GM12878 (cell line): Measurements from ENCODE around the gene FLVCR2. TPM values are rescaled to one million over a fixed set of nuclear protein-coding genes. Genes with fewer than 3 reads are reported as not detected.

Experiments
- ATAC-seq: fragments of 200-7000 bp; cut with Tn5 transposase; 3 replicates; pipeline ENCODE4 v1.9.1; 2020; ENCODE audit warnings: mild to moderate bottlenecking, moderate library complexity
- BruUV-seq: library from RNA; stranded (reverse); fragments of 400-500 nt; replicated peaks from 2 replicates; lab custom pipeline; 2021; lab: Mats Ljungman, UMichigan
- CTCF ChIA-PET: fragments of 300-600 bp; sonication (Branson Sonifier 250); formaldehyde crosslinking; extraction: SDS; loops from one replicate; lab custom pipeline; 2021; ENCODE audit warnings: inconsistent platforms; lab: Yijun Ruan, JAX
- POLR2A ChIA-PET: fragments of 350-600 bp; formaldehyde crosslinking; extraction: SDS; loops from one replicate; lab custom pipeline; 2021; ENCODE audit warnings: inconsistent platforms; lab: Charles Lee
- RAD21 ChIA-PET: fragments of 300-600 bp; sonication (Branson Sonifier 250); formaldehyde crosslinking; loops from one replicate; lab custom pipeline; 2023; ENCODE audit warnings: antibody characterized with exemption; ENCODE audit not compliant: unreplicated experiment; lab: Charles Lee
- SMC1A ChIA-PET: fragments of 300-600 bp; sonication (Branson Sonifier 250); formaldehyde crosslinking; loops from one replicate; lab custom pipeline; 2023; ENCODE audit not compliant: unreplicated experiment, uncharacterized antibody; lab: Charles Lee
- DNase-seq: peaks from one replicate; pipeline ENCODE4 v3.0.0-alpha.2; 2011; ENCODE audit warnings: low read depth, low spot score
- FAIRE-seq: peaks from 3 replicates; lab custom pipeline; 2011; peaks lifted over from hg19 to GRCh38; lab: Jason Lieb, UNC
- H2AFZ ChIP-seq: 2 replicates; pipeline ENCODE4 v1.6.0; 2011; ENCODE audit warnings: low read depth, low read length, control low read depth; ENCODE audit not compliant: control insufficient read depth
- H3K27ac ChIP-seq: 2 replicates; pipeline ENCODE4 v1.5.1; 2011; ENCODE audit warnings: control low read depth; ENCODE audit not compliant: control insufficient read depth, insufficient read depth
- H3K27me3 ChIP-seq, 2 experiments: replicated peaks in 1 of 2; 2 replicates each; pipeline versions ENCODE4 v1.6.0 to v1.6.1; 2011; ENCODE audit warnings: low read length in 1 of 2; ENCODE audit not compliant: control insufficient read depth in 2 of 2, insufficient read depth in 2 of 2
- H3K36me3 ChIP-seq, 2 experiments: 2 replicates each; pipeline ENCODE4 v1.5.1; 2011; ENCODE audit warnings: low read length in 1 of 2; ENCODE audit not compliant: control insufficient read depth in 2 of 2, insufficient read depth in 2 of 2
- H3K4me1 ChIP-seq: 2 replicates; pipeline ENCODE4 v1.6.1; 2011; ENCODE audit warnings: mild to moderate bottlenecking, low read length, moderate library complexity, mixed read lengths; ENCODE audit not compliant: control insufficient read depth, insufficient read depth
- H3K4me2 ChIP-seq: 2 replicates; pipeline ENCODE4 v1.6.0; 2011; ENCODE audit warnings: control low read depth; ENCODE audit not compliant: control insufficient read depth, insufficient read depth
- H3K4me3 ChIP-seq: fragments of 200-600 bp; sonication (generic); 2 replicates; pipeline ENCODE4 v1.5.1; 2016
- H3K79me2 ChIP-seq: 2 replicates; pipeline ENCODE4 v1.6.0; 2011; ENCODE audit warnings: low read length; ENCODE audit not compliant: control insufficient read depth, insufficient read depth
- H3K9ac ChIP-seq: 2 replicates; pipeline ENCODE4 v1.8.0; 2011; ENCODE audit warnings: low read length, control low read depth, mixed read lengths; ENCODE audit not compliant: control insufficient read depth, insufficient read depth
- H3K9me3 ChIP-seq: replicated peaks from 3 replicates; pipeline ENCODE4 v1.5.1; 2011; ENCODE audit warnings: mild to moderate bottlenecking, low read length; ENCODE audit not compliant: control insufficient read depth, insufficient read depth
- H4K20me1 ChIP-seq: 2 replicates; pipeline ENCODE4 v1.6.0; 2011; ENCODE audit not compliant: control insufficient read depth, insufficient read depth
- BHLHE40 ChIP-seq, 2 experiments: fragments of 450-650 bp in 1 of 2; IDR thresholded peaks; 2 replicates each; pipeline ENCODE4 v1.6.1; 2011 to 2017; ENCODE audit warnings: low read depth in 2 of 2, borderline replicate concordance in 1 of 2, improper control_type of control experiment in 1 of 2, low read length in 1 of 2, mild to moderate bottlenecking in 1 of 2
- CEBPB ChIP-seq, 2 experiments: fragments of 150-350 bp in 1 of 2; IDR thresholded peaks; 2 replicates each; pipeline ENCODE4 v1.6.1; 2012 to 2014; ENCODE audit warnings: low read depth in 2 of 2, low read length in 2 of 2, borderline replicate concordance in 1 of 2, inconsistent platforms in 1 of 2
- HDGF ChIP-seq: fragments of 450-650 bp; IDR thresholded peaks from 2 replicates; pipeline ENCODE4 v1.6.1; 2016; ENCODE audit warnings: antibody characterized with exemption
- JUNB ChIP-seq: IDR thresholded peaks from 2 replicates; pipeline ENCODE4 v1.6.1; 2016; ENCODE audit warnings: antibody characterized with exemption, mild to moderate bottlenecking
- MTA3 ChIP-seq: IDR thresholded peaks from 2 replicates; pipeline ENCODE4 v1.6.1; 2012; ENCODE audit warnings: low read length, inconsistent platforms, borderline replicate concordance
- NFYB ChIP-seq: IDR thresholded peaks from 2 replicates; pipeline ENCODE4 v1.6.1; 2011; ENCODE audit warnings: low read depth, mild to moderate bottlenecking, low read length, improper control_type of control experiment, moderate library complexity; ENCODE audit not compliant: insufficient read depth
- SMAD1 ChIP-seq: fragments of 450-650 bp; IDR thresholded peaks from 2 replicates; pipeline ENCODE4 v1.6.1; 2018; ENCODE audit warnings: mild to moderate bottlenecking, low read depth; ENCODE audit not compliant: partially characterized antibody
- SMC3 ChIP-seq: IDR thresholded peaks from 2 replicates; pipeline ENCODE4 v1.6.1; 2011; ENCODE audit warnings: low read length, improper control_type of control experiment, borderline replicate concordance
- STAT1 ChIP-seq: fragments of 450-650 bp; conservative IDR thresholded peaks from 2 replicates; pipeline ENCODE4 v1.6.1; 2014; ENCODE audit warnings: antibody characterized with exemption, mild to moderate bottlenecking
- WGBS: methylation state at CpG from one replicate; pipeline ENCODE4 v1.1.6; 2016; ENCODE audit warnings: low lambda C conversion rate; ENCODE audit not compliant: insufficient replicate concordance, insufficient coverage; ENCODE audit errors: missing lambda C conversion rate; 5-methylcytosine and 5-hydroxymethylcytosine counted together
- in situ Hi-C: fragments of 300-500 bp; cut with MboI; formaldehyde crosslinking; loops from 9 replicates; pipeline ENCODE4 v1.14.3; 2018; ENCODE audit warnings: mixed read lengths
- intact Hi-C: fragments of 100-400 bp; cut with micrococcal nuclease; formaldehyde crosslinking; loops from one replicate; pipeline ENCODE4 v1.14.2; 2022; ENCODE audit not compliant: unreplicated experiment
- polyA plus RNA-seq, 11 experiments: library from polyadenylated mRNA; depleted of rRNA in 4 of 11; unstranded in 6 of 11; stranded (reverse) in 5 of 11; fragments of >200 nt; fragmentation: Nextera tagmentation in 4 of 11; fragmentation: Illumina TruSeq in 1 of 11; extraction: Ambion mirVana in 4 of 11; extraction: Trizol in 1 of 11; gene quantifications; 1 replicate in 1 of 11; 2 replicates in 10 of 11; pipeline versions ENCODE4 v1.2.1 to v1.2.3, GENCODE V29; 2011 to 2016; ENCODE audit warnings: inconsistent platforms in 2 of 11, missing spikeins in 2 of 11, low read depth in 1 of 11
- total RNA-seq, 4 experiments: library from RNA; depleted of rRNA in 3 of 4; stranded (reverse); fragments of >200 nt in 3 of 4; fragmentation: Illumina TruSeq in 1 of 4; extraction: Trizol in 1 of 4; gene quantifications; 2 replicates each; pipeline versions ENCODE4 v1.2.1 to v1.2.3, GENCODE V29; 2013 to 2021
- TF ChIP-seq, protein P1 (sequence below): fragments of 450-650 bp; IDR thresholded peaks from 2 replicates; pipeline ENCODE4 v1.6.1; 2018; ENCODE audit warnings: mild to moderate bottlenecking, low read depth, moderate library complexity; ENCODE audit not compliant: partially characterized antibody
- TF ChIP-seq, protein P2 (sequence below): IDR thresholded peaks from 2 replicates; pipeline ENCODE4 v1.6.1; 2011; ENCODE audit warnings: borderline replicate concordance, low read depth, mild to moderate bottlenecking, moderate library complexity, low read length; ENCODE audit not compliant: insufficient read depth, poor library complexity, severe bottlenecking
- TF ChIP-seq, protein P3 (sequence below): fragments of 450-650 bp; formaldehyde crosslinking; IDR thresholded peaks from 2 replicates; pipeline ENCODE4 v1.5.0; 2022; ENCODE audit warnings: mild to moderate bottlenecking, missing genetic modification characterization
- TF ChIP-seq, protein P4 (sequence below): IDR thresholded peaks from 2 replicates; pipeline ENCODE4 v1.6.1; 2012; ENCODE audit warnings: low read depth, low read length, improper control_type of control experiment

Gene FLVCR2
- total and polyA plus RNA-seq, 10 of the 15 experiments (the other 5 are each of a cell fraction or from before 2014, with no cell fraction given), result 0.24 to 3.7 (median 1.6) TPM

DNA sequence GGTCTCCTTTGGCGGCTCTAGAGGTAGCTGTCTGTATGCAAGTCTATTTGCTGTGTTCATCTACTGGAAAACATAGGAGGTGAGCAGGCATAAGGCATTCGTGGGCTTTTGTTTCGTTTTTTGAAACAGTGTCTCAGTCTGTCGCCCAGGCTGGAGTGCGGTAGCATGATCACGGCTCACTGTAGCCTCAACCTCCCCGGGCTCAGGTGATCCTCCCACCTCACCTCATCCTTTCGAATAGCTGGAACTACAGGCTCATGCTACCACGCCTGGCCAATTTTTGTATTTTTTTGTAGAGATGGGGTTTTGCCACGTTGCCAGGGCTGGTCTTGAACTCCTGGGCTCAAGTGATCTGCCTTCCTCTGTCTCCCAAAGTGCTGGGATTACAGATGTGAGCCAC is 27.5 kb downstream of the FLVCR2 start:
- ChIA-PET SMC1A (interaction anchor here (0.6 to 3.4 kb wide), 6 partner anchors 9 to 50 kb away, joined by 3 to 13 read pairs (median 4); no protein-coding TSS in a partner anchor), CTCF (interaction anchor here (2.0 to 3.2 kb wide), 4 partner anchors 12 to 49 kb away, joined by 7 to 14 read pairs (median 9); no protein-coding TSS in a partner anchor), POLR2A (interaction anchor here (1.3 kb wide), 1 partner anchor 29 kb away, joined by 3 read pairs; no protein-coding TSS in a partner anchor), RAD21 (interaction anchor here (1.0 kb wide), 1 partner anchor 29 kb away, joined by 3 read pairs; no protein-coding TSS in a partner anchor)
- no TSS peak for BruUV-seq
- in situ Hi-C loops (no loop called here), intact Hi-C loops (no loop called here)
- FAIRE-seq (no peak), DNase-seq (no peak), ATAC-seq (no peak)
- H3K79me2 ChIP-seq, result no peaks in the 10 kb centered on the region
- H3K27ac ChIP-seq, result no peak overlapping the region
- H3K4me1 ChIP-seq, result no peaks in the 10 kb centered on the region
- 59% methylated on average over 10 of the region's 10 CpGs for WGBS
- H3K4me2 ChIP-seq, result no peak overlapping the region
- H3K9ac ChIP-seq, result no peak overlapping the region
- H3K9me3 ChIP-seq, result peaks cover 15% of the 10 kb centered on the region
- no peaks in the 10 kb centered on the region for H4K20me1 ChIP-seq
- H3K4me3 ChIP-seq, result no peak overlapping the region
- no peaks in the 10 kb centered on the region for H3K27me3 ChIP-seq
- H2AFZ ChIP-seq, result no peak overlapping the region
- no peaks in the 10 kb centered on the region for H3K36me3 ChIP-seq
- no peak for TF ChIP-seq NFYB
- TF ChIP-seq, protein P1, sequence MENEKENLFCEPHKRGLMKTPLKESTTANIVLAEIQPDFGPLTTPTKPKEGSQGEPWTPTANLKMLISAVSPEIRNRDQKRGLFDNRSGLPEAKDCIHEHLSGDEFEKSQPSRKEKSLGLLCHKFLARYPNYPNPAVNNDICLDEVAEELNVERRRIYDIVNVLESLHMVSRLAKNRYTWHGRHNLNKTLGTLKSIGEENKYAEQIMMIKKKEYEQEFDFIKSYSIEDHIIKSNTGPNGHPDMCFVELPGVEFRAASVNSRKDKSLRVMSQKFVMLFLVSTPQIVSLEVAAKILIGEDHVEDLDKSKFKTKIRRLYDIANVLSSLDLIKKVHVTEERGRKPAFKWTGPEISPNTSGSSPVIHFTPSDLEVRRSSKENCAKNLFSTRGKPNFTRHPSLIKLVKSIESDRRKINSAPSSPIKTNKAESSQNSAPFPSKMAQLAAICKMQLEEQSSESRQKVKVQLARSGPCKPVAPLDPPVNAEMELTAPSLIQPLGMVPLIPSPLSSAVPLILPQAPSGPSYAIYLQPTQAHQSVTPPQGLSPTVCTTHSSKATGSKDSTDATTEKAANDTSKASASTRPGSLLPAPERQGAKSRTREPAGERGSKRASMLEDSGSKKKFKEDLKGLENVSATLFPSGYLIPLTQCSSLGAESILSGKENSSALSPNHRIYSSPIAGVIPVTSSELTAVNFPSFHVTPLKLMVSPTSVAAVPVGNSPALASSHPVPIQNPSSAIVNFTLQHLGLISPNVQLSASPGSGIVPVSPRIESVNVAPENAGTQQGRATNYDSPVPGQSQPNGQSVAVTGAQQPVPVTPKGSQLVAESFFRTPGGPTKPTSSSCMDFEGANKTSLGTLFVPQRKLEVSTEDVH, result no peak
- TF ChIP-seq CEBPB (IDR thresholded peaks at IDR 0.05; ENCODE audit: borderline replicate concordance in 1 of 2, low read depth in 2 of 2, low read length in 2 of 2), result no peak
- TF ChIP-seq MTA3, result no peak
- TF ChIP-seq, protein P2, sequence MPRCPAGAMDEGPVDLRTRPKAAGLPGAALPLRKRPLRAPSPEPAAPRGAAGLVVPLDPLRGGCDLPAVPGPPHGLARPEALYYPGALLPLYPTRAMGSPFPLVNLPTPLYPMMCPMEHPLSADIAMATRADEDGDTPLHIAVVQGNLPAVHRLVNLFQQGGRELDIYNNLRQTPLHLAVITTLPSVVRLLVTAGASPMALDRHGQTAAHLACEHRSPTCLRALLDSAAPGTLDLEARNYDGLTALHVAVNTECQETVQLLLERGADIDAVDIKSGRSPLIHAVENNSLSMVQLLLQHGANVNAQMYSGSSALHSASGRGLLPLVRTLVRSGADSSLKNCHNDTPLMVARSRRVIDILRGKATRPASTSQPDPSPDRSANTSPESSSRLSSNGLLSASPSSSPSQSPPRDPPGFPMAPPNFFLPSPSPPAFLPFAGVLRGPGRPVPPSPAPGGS, result no peak
- no peak for TF ChIP-seq BHLHE40 (IDR thresholded peaks at IDR 0.05; ENCODE audit: borderline replicate concordance in 1 of 2, low read depth in 2 of 2, low read length in 1 of 2)
- no peak for TF ChIP-seq STAT1
- TF ChIP-seq HDGF, result no peak
- TF ChIP-seq SMC3, result no peak
- TF ChIP-seq JUNB, result no peak
- TF ChIP-seq, protein P3, sequence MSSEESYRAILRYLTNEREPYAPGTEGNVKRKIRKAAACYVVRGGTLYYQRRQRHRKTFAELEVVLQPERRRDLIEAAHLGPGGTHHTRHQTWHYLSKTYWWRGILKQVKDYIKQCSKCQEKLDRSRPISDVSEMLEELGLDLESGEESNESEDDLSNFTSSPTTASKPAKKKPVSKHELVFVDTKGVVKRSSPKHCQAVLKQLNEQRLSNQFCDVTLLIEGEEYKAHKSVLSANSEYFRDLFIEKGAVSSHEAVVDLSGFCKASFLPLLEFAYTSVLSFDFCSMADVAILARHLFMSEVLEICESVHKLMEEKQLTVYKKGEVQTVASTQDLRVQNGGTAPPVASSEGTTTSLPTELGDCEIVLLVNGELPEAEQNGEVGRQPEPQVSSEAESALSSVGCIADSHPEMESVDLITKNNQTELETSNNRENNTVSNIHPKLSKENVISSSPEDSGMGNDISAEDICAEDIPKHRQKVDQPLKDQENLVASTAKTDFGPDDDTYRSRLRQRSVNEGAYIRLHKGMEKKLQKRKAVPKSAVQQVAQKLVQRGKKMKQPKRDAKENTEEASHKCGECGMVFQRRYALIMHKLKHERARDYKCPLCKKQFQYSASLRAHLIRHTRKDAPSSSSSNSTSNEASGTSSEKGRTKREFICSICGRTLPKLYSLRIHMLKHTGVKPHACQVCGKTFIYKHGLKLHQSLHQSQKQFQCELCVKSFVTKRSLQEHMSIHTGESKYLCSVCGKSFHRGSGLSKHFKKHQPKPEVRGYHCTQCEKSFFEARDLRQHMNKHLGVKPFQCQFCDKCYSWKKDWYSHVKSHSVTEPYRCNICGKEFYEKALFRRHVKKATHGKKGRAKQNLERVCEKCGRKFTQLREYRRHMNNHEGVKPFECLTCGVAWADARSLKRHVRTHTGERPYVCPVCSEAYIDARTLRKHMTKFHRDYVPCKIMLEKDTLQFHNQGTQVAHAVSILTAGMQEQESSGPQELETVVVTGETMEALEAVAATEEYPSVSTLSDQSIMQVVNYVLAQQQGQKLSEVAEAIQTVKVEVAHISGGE (CRISPR knock-in tag), result no peak
- TF ChIP-seq, protein P4, sequence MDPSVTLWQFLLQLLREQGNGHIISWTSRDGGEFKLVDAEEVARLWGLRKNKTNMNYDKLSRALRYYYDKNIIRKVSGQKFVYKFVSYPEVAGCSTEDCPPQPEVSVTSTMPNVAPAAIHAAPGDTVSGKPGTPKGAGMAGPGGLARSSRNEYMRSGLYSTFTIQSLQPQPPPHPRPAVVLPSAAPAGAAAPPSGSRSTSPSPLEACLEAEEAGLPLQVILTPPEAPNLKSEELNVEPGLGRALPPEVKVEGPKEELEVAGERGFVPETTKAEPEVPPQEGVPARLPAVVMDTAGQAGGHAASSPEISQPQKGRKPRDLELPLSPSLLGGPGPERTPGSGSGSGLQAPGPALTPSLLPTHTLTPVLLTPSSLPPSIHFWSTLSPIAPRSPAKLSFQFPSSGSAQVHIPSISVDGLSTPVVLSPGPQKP, result no peak
- TF ChIP-seq SMAD1, result no peak
